K562 (cell line): ENCODE measurements around the gene PHF5A. TPM values are rescaled to one million over a fixed set of nuclear protein-coding genes. Genes with fewer than 3 reads are reported as not detected.

Experiments
- ATAC-seq: fragments of 200-7000 bp; cut with Tn5 transposase; 3 replicates; pipeline ENCODE4 v1.9.1; 2020; ENCODE audit warnings: moderate library complexity
- BruUV-seq: library from RNA; stranded (reverse); fragments of 400-500 nt; replicated peaks from 2 replicates; lab custom pipeline; 2021; lab: Mats Ljungman, UMichigan
- CTCF ChIA-PET: fragments of 300-600 bp; formaldehyde crosslinking; extraction: SDS; loops from one replicate; lab custom pipeline; 2021; ENCODE audit warnings: low intra/inter-chr PET ratio; lab: Yijun Ruan, JAX
- POLR2A ChIA-PET: fragments of 300-600, 350-650 bp; sonication (Branson Sonifier 250); formaldehyde crosslinking; extraction: SDS; loops from one replicate; lab custom pipeline; 2021; ENCODE audit warnings: antibody characterized with exemption, inconsistent platforms; lab: Yijun Ruan, JAX
- DNase-seq, 4 experiments: peaks; one replicate each; pipeline versions ENCODE4 v3.0.0 to v3.0.0-alpha.2; 2011 to 2018; ENCODE audit warnings: low spot score in 3 of 4, mixed read lengths in 3 of 4; ENCODE audit errors: extremely low read depth in 1 of 4
- FAIRE-seq: peaks from 2 replicates; lab custom pipeline; 2011; peaks lifted over from hg19 to GRCh38; lab: Jason Lieb, UNC
- H2AFZ ChIP-seq: 2 replicates; pipeline ENCODE4 v1.6.0; 2011; ENCODE audit warnings: low read depth, low read length, control low read depth, inconsistent platforms
- H3K27ac ChIP-seq: fragments of 200-600 bp; 3 replicates; pipeline ENCODE4 v1.8.0; 2011; ENCODE audit warnings: low read depth, mild to moderate bottlenecking, control low read depth, inconsistent platforms, low read length, moderate library complexity, mixed read lengths; ENCODE audit errors: extremely low read depth
- H3K27me3 ChIP-seq, 2 experiments: fragments of 300-600 bp in 1 of 2; 2 replicates in 1 of 2; 3 replicates in 1 of 2; pipeline versions ENCODE4 v1.6.0 to v1.8.0; 2011; ENCODE audit warnings: inconsistent platforms in 2 of 2, low read length in 2 of 2, mild to moderate bottlenecking in 1 of 2, mixed read lengths in 1 of 2, moderate library complexity in 1 of 2; ENCODE audit not compliant: control insufficient read depth in 2 of 2, insufficient read depth in 2 of 2
- H3K36me3 ChIP-seq: fragments of 300-600 bp; 3 replicates; pipeline ENCODE4 v1.8.0; 2011; ENCODE audit warnings: mild to moderate bottlenecking, low read length, inconsistent platforms; ENCODE audit not compliant: control insufficient read depth, insufficient read depth
- H3K4me1 ChIP-seq, 2 experiments: fragments of 200-600 bp in 1 of 2; replicated peaks in 1 of 2; 2 replicates in 1 of 2; 3 replicates in 1 of 2; pipeline versions ENCODE4 v1.5.1 to v1.8.0; 2011; ENCODE audit warnings: inconsistent platforms in 2 of 2, low read length in 2 of 2, mild to moderate bottlenecking in 1 of 2, mixed read lengths in 1 of 2, moderate library complexity in 1 of 2; ENCODE audit not compliant: control insufficient read depth in 2 of 2, insufficient read depth in 2 of 2
- H3K4me2 ChIP-seq: 2 replicates; pipeline ENCODE4 v1.6.1; 2011; ENCODE audit warnings: low read length, control low read depth, inconsistent platforms, mixed read lengths; ENCODE audit not compliant: insufficient read depth
- H3K4me3 ChIP-seq: fragments of 200-600 bp; sonication (generic), shearing (Covaris generic); 2 replicates; pipeline ENCODE4 v1.5.1; 2016; ENCODE audit warnings: control low read depth, inconsistent platforms
- H3K79me2 ChIP-seq: fragments of 200-600 bp; 3 replicates; pipeline ENCODE4 v1.8.0; 2011; ENCODE audit warnings: low read length, inconsistent platforms; ENCODE audit not compliant: control insufficient read depth, insufficient read depth
- H3K9ac ChIP-seq, 2 experiments: 2 replicates each; pipeline versions ENCODE4 v1.6.0 to v1.6.1; 2011; ENCODE audit warnings: low read depth in 2 of 2, low read length in 2 of 2, control low read depth in 1 of 2, inconsistent platforms in 1 of 2, mild to moderate bottlenecking in 1 of 2, mixed read lengths in 1 of 2; ENCODE audit not compliant: insufficient read depth in 1 of 2
- H3K9me1 ChIP-seq: one replicate; pipeline ENCODE4 v1.6.0; 2011; ENCODE audit warnings: inconsistent platforms, mild to moderate bottlenecking, low read length, moderate library complexity; ENCODE audit not compliant: control insufficient read depth, insufficient read depth
- H3K9me3 ChIP-seq: replicated peaks from 2 replicates; pipeline ENCODE4 v1.5.1; 2011; ENCODE audit warnings: low read depth, low read length, inconsistent platforms; ENCODE audit not compliant: control insufficient read depth, insufficient read depth
- H4K20me1 ChIP-seq: replicated peaks from 2 replicates; pipeline ENCODE4 v1.6.1; 2011; ENCODE audit warnings: low read length, inconsistent platforms, mixed read lengths; ENCODE audit not compliant: control insufficient read depth, insufficient read depth
- BHLHE40 ChIP-seq: IDR thresholded peaks from 2 replicates; pipeline ENCODE4 v1.6.1; 2011; ENCODE audit warnings: low read length, improper control_type of control experiment
- BRD4 ChIP-seq: fragments of 200-600 bp; sonication (generic); IDR thresholded peaks from 2 replicates; pipeline ENCODE4 v1.6.1; 2017; ENCODE audit warnings: inconsistent platforms
- ELF2 ChIP-seq: fragments of 250-450 bp; sonication (Bioruptor Pico); IDR thresholded peaks from 2 replicates; pipeline ENCODE4 v1.5.0; 2021; ENCODE audit warnings: mild to moderate bottlenecking
- EP400 ChIP-seq: fragments of 450-650 bp; IDR thresholded peaks from 2 replicates; pipeline ENCODE4 v1.6.1; 2017; ENCODE audit warnings: antibody characterized with exemption, mild to moderate bottlenecking, moderate library complexity
- EWSR1 ChIP-seq: fragments of 450-650 bp; IDR thresholded peaks from 2 replicates; pipeline ENCODE4 v1.6.1; 2018; ENCODE audit warnings: borderline replicate concordance, mild to moderate bottlenecking, low read depth, moderate library complexity; ENCODE audit not compliant: partially characterized antibody
- FOXP4 ChIP-seq: sonication (generic); formaldehyde crosslinking; IDR thresholded peaks from 2 replicates; pipeline ENCODE4 v1.8.0; 2022; ENCODE audit warnings: mild to moderate bottlenecking, missing genetic modification reagents, borderline replicate concordance
- KHSRP ChIP-seq: fragments of 450-650 bp; IDR thresholded peaks from 2 replicates; pipeline ENCODE4 v1.6.1; 2017
- MAZ ChIP-seq, 2 experiments: fragments of 450-650 bp in 1 of 2; sonication (generic) in 1 of 2; formaldehyde crosslinking; IDR thresholded peaks in 1 of 2; conservative IDR thresholded peaks in 1 of 2; 2 replicates each; pipeline versions ENCODE4 v1.4.0 to v1.5.0; 2020; ENCODE audit warnings: mild to moderate bottlenecking in 1 of 2, missing genetic modification reagents in 1 of 2
- MLX ChIP-seq, 2 experiments: fragments of 450-650 bp in 1 of 2; sonication (generic) in 1 of 2; formaldehyde crosslinking; conservative IDR thresholded peaks; 2 replicates each; pipeline versions ENCODE4 v1.4.0 to v1.8.1; 2020 to 2022; ENCODE audit warnings: mild to moderate bottlenecking in 1 of 2, missing genetic modification reagents in 1 of 2
- MTF1 ChIP-seq: fragments of 250-450 bp; sonication (Bioruptor Pico); IDR thresholded peaks from 2 replicates; pipeline ENCODE4 v1.9.0; 2021; ENCODE audit warnings: moderate library complexity, mild to moderate bottlenecking, inconsistent platforms, borderline replicate concordance
- NFE2 ChIP-seq: IDR thresholded peaks from 2 replicates; pipeline ENCODE4 v1.6.1; 2014; ENCODE audit warnings: antibody characterized with exemption, low read depth
- NFYB ChIP-seq: IDR thresholded peaks from 2 replicates; pipeline ENCODE4 v1.6.1; 2011; ENCODE audit warnings: mild to moderate bottlenecking, moderate library complexity; ENCODE audit not compliant: insufficient read length; ENCODE audit errors: extremely low read depth
- NRF1 ChIP-seq, 2 experiments: fragments of 450-650 bp; IDR thresholded peaks in 1 of 2; conservative IDR thresholded peaks in 1 of 2; 2 replicates each; pipeline ENCODE4 v1.6.1; 2014; ENCODE audit warnings: mild to moderate bottlenecking in 2 of 2
- SREBF2 ChIP-seq: sonication (generic); formaldehyde crosslinking; IDR thresholded peaks from 2 replicates; pipeline ENCODE4 v1.4.0; 2020; ENCODE audit warnings: mild to moderate bottlenecking, missing genetic modification reagents
- SRSF9 ChIP-seq: fragments of 200-400 bp; formaldehyde crosslinking; IDR thresholded peaks from 2 replicates; pipeline ENCODE4 v1.6.1; 2017; ENCODE audit warnings: low read depth, low read length, borderline replicate concordance
- SUPT5H ChIP-seq: fragments of 450-650 bp; IDR thresholded peaks from 2 replicates; pipeline ENCODE4 v1.6.1; 2016
- ZNF695 ChIP-seq: fragments of 450-650 bp; formaldehyde crosslinking; IDR thresholded peaks from 2 replicates; pipeline ENCODE4 v1.4.0; 2020; ENCODE audit warnings: mild to moderate bottlenecking, moderate library complexity
- ZNF717 ChIP-seq: fragments of 250-450 bp; sonication (Bioruptor Pico); IDR thresholded peaks from 2 replicates; pipeline ENCODE4 v1.5.0; 2021
- ZNF778 ChIP-seq: fragments of 450-650 bp; formaldehyde crosslinking; IDR thresholded peaks from 2 replicates; pipeline ENCODE4 v1.4.0; 2020; ENCODE audit warnings: mild to moderate bottlenecking, moderate library complexity
- WGBS: fragments of 100-300 bp; shearing (Covaris generic); methylation state at CpG from one replicate; pipeline ENCODE4 v1.1.6; 2016; ENCODE audit warnings: low coverage, mixed read lengths; ENCODE audit not compliant: insufficient coverage; ENCODE audit errors: missing lambda C conversion rate; 5-methylcytosine and 5-hydroxymethylcytosine counted together
- in situ Hi-C: fragments of 300-500 bp; cut with MboI; formaldehyde crosslinking; loops from 4 replicates; pipeline ENCODE4 v1.15.0; 2018; ENCODE audit warnings: inconsistent platforms, mixed read lengths
- intact Hi-C: fragments of 100-400 bp; cut with micrococcal nuclease; formaldehyde crosslinking; loops from 2 replicates; pipeline ENCODE4 v1.14.2; 2022
- polyA plus RNA-seq, 8 experiments: library from polyadenylated mRNA; depleted of rRNA in 4 of 8; stranded (reverse) in 5 of 8; unstranded in 3 of 8; fragments of >200 nt; fragmentation: Nextera tagmentation in 2 of 8; fragmentation: Illumina TruSeq in 1 of 8; extraction: Ambion mirVana in 2 of 8; extraction: Trizol in 1 of 8; gene quantifications; 2 replicates each; pipeline versions ENCODE4 v1.2.1 to v1.2.3, GENCODE V29; 2011 to 2014; ENCODE audit warnings: inconsistent platforms in 1 of 8, missing spikeins in 1 of 8
- total RNA-seq, 7 experiments: library from RNA; depleted of rRNA in 6 of 7; stranded (reverse); fragments of >200 nt in 6 of 7; fragmentation: Illumina TruSeq in 2 of 7; extraction: Trizol in 2 of 7; gene quantifications; 2 replicates each; pipeline versions ENCODE4 v1.2.1 to v1.2.3, GENCODE V29; 2011 to 2021; ENCODE audit warnings: low replicate concordance in 1 of 7

PHF5A gene
- total and polyA plus RNA-seq, 9 of the 15 experiments (the other 6 are each of a cell fraction or from before 2014, with no cell fraction given): 14.2 to 144 (median 101) TPM

GRCh38 chr22:41474872-41475451, 6.5 kb upstream of the PHF5A start:
- Histone ChIP-seq H3K27me3 (no peaks in the 10 kb centered on the region), H3K27ac (no peak overlapping the region)
- 98% methylated on average over 5 of the region's 6 CpGs for WGBS
- TF ChIP-seq NRF1 (conservative IDR thresholded peaks at IDR 0.05 in 1 of 2, IDR thresholded peaks at IDR 0.05 in 1 of 2): no peak
- TF ChIP-seq BRD4: no peak
- no peak for TF ChIP-seq ZNF695
- TF ChIP-seq MAZ (CRISPR knock-in tag; conservative IDR thresholded peaks at IDR 0.05 in 1 of 2, IDR thresholded peaks at IDR 0.05 in 1 of 2): no peak
- TF ChIP-seq NFYB: no peak
- no peak for TF ChIP-seq BHLHE40
- no peak for TF ChIP-seq MLX (CRISPR knock-in tag; conservative IDR thresholded peaks at IDR 0.05)
- TF ChIP-seq ELF2 (CRISPR knock-in tag): no peak
- TF ChIP-seq EWSR1: no peak
- TF ChIP-seq ZNF778: no peak
- TF ChIP-seq KHSRP: no peak
- no peak for TF ChIP-seq ZNF717 (CRISPR knock-in tag)
- TF ChIP-seq EP400: no peak
- TF ChIP-seq MTF1: no peak
- no peak for TF ChIP-seq SRSF9
- no peak for TF ChIP-seq SREBF2 (CRISPR knock-in tag)
- no peak for TF ChIP-seq SUPT5H
- TF ChIP-seq NFE2: no peak
- TF ChIP-seq FOXP4 (CRISPR knock-in tag): no peak

More at GRCh38 chr22:41474872-41475451, 6.5 kb upstream of the PHF5A start:
- ChIA-PET CTCF (no interaction called here), POLR2A (interaction anchor here (0.6 to 1.1 kb wide), 2 partner anchors 18 to 98 kb away, joined by 3 to 4 read pairs; no protein-coding TSS in a partner anchor)
- in situ Hi-C loops (no loop called here), intact Hi-C loops (no loop called here)
- no peaks in the 10 kb centered on the region for H3K9me3 ChIP-seq
- no peak for DNase-seq
- ATAC-seq: no peak
- FAIRE-seq: no peak
- no peak overlapping the region for H3K4me3 ChIP-seq
- H3K79me2 ChIP-seq: peaks cover 92% of the 10 kb centered on the region
- H3K4me2 ChIP-seq: no peak overlapping the region
- H3K9me1 ChIP-seq: peaks cover 3% of the 10 kb centered on the region
- peaks cover 12% of the 10 kb centered on the region; the same call in 1 of the 2 replicates for H4K20me1 ChIP-seq
- no peak overlapping the region for H2AFZ ChIP-seq
- no TSS peak for BruUV-seq
- peaks cover 0 to 3% of the 10 kb centered on the region in 2 experiments; a peak in 2 of 5 replicates for H3K4me1 ChIP-seq
- no peak overlapping the region for H3K9ac ChIP-seq
- H3K36me3 ChIP-seq: peaks cover 69% of the 10 kb centered on the region
